Amygdala (tissue), 56 donors: Measurements from ENCODE around the gene NDUFV2.

Experiments
- DNase-seq, 56 donors: peaks; one replicate each; lab custom pipeline; 2025; lab: John Stamatoyannopoulos, UW

The NDUFV2 gene

GRCh38 chr18:9113468-9114149, 11.1 kb downstream of the NDUFV2 start:
- DNase-seq = no peak

GRCh38 chr18:9115984-9116383, 13.5 kb downstream of the NDUFV2 start:
- DNase-seq = no peak

- DNase-seq = no peak
Measured at GRCh38 chr18:9117980-9118841, 15.7 kb downstream of the NDUFV2 start.

- no peak for DNase-seq
Measured at GRCh38 chr18:9120796-9121195, 18.3 kb downstream of the NDUFV2 start.

DNA sequence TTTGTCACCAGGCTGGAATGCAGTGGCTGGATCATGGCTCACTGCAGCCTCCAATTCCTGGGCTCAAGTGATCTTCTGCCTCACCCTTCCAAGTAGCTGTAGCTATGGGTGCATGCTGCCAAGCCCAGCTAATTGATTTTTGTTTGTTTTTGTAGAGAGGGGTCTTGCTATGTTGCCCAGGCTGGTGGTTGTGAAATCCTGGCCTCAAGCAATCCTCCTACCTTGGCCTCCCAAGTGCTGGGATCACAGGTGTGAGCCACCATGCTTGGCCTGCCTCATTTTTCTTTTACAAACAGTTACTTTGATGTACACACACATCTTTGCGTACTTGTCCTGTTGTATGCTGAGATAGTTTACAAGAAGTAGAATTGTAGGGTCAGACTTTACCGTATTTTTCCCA, 21.0 kb downstream of the NDUFV2 start:
- DNase-seq = no peak

- DNase-seq = no peak
Measured at GRCh38 chr18:9124824-9125223, 22.3 kb downstream of the NDUFV2 start.

- DNase-seq = no peak
Measured at GRCh38 chr18:9126337-9126736, 23.8 kb downstream of the NDUFV2 start.

GRCh38 chr18:9130195-9130594, 27.7 kb downstream of the NDUFV2 start:
- no peak for DNase-seq

DNA sequence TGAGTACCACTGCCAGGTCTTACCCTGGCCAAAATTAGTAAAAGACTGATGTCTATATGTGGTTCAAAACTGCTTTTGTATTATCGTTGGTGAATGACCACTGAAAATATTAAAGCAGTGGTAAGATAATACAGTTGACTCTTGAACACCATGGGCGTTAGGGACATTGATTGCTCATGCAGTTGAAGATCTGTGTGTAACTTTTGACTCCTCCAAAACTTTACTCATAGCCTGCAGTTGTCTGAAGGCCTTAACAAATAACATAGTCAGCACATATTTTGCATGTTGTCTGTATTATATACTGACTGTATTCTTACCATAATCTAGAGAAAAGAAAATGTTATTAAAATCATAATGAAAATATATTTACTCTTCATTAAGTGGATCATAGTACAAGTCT, 28.3 kb downstream of the NDUFV2 start:
- no peak for DNase-seq

GRCh38 chr18:9132628-9133027, 30.1 kb downstream of the NDUFV2 start:
- no peak for DNase-seq

GRCh38 chr18:9133225-9133624, 30.7 kb downstream of the NDUFV2 start:
- no peak for DNase-seq

DNA sequence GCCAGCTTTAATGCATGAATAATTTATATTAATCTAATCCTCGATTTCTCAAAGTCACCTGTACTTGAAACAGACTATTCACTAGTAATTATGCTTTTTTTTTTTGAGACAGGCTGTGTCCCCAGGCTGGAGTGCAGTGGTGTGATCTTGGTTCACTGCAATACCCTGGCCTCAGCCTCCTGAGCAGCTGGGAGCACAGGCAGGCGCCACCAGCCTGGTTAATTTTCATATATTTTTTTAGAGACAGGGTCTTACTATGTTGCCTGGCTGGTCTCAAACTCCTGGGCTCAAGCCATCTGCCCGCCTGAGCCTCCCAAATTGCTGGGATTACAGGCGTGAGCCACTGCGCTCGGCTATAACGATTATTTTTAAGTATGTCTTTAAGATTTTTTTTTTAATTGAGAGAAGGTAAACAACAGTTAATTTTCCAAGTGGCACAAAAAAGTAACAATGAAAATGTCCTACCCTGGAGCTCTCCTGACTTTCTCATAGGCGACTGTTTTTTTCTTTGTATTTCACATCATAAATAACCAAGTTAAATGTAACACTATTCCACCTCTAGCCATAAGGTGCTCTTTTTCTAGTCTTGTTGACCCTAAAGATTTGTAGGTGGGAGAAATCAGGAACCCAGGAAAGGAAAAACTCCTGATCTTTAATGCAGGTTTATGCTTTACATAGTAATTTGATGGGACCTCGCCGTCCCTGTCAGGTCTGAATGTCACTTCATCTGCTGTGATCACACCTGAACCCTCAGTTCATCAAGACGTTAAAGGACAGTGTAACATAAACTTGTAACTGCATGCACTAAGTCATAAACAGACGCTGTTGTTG, 32.8 kb downstream of the NDUFV2 start:
- no peak for DNase-seq

GRCh38 chr18:9135912-9136314, 33.4 kb downstream of the NDUFV2 start:
- peak in 10 of 56 donors; percentile 7 to 75 (median 48) for DNase-seq

DNA sequence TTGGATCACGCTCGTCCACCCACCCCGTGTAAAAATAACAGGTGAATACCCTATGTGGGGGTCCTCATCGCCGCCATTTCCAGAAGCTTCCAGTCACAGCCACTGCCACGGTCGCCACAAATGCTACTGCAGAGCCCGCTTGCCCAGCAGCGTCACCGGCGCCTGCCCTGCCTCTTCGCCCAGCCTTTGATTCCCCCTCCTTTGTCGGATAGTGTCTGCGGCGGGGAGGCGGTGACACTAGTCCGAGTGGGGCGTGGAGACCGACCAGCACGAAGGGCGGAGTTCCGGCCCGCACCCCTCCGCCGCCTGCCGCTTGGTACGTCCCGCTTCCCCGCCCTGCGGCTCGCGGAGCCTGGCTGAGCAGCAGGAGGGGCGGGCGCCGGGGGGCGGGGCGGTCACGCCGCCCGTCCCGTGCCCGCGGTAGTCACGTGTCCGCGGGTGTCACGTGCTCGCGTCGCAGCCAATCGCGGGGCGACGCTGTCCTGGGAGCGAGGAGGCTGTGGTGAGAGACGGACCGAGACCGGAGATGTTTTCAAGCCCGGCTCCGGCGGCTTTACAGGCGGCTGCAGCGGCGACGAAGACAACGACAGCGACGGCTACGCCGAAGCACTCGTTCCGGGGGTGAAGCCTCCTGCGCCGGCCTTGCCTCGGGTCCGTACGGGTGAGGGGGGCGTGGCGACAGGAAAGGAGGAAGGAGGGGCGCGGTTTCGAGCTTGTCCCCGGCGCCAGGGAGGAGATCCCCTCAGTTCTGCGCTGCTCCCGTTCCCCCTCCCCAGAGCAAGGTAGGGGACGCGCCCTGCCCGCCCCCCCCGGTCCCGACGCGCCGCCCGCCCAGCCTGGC, 34.0 kb downstream of the NDUFV2 start, which contains the start of gene ANKRD12:
Gene ANKRD12 (plus strand): TSS at position 467 of the 841 bp plus-strand sequence. CDS start 45,652 bp downstream, outside the sequence.
- DNase-seq = peak; percentile 85 to 98 (median 95)

DNA sequence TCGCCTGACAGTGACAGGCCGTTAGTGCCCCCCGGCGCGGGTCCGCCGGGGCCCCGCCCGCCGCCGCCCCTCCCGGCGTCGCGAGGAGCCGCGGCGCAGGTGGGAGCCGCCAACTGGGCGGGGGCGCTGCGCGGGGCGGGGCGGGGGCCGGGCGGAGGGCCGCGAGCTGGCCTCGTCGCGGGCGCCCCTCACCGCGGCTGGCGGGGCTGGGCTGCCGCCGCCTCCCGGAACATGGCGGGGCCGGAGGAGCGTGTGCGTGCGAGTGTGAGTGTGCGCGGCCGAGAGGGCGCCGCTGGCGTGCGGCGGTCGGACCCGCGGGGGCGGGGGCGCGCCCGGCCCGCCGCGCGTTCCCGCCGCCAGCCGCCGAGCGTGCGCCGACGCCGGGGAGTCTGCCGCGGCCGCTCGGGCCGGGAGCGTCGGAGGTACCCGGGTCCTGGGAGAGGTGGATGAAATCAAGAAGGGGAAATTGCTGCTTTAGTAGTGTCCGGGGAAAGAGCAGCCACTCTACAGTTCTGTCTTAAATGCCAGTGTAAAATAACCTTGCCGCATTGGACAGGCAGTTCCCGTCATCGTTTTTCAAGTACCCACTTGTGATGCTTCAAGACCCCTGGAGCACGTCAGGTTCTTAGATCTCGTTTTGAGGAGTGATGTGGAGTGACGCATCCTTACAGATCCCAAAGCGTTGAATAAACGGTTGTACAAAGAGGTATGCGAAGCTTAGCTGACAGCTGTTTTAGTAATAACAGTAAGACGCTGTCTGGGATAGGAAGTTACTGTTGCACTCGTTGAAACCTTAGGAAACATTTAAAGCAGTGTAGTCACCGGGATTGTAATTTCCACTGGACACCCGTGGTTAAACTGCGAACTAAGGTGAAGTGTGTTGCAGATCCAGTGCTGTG, 34.9 kb downstream of the NDUFV2 start:
- DNase-seq = peak in 41 of 56 donors; percentile 4 to 88 (median 54)

DNA sequence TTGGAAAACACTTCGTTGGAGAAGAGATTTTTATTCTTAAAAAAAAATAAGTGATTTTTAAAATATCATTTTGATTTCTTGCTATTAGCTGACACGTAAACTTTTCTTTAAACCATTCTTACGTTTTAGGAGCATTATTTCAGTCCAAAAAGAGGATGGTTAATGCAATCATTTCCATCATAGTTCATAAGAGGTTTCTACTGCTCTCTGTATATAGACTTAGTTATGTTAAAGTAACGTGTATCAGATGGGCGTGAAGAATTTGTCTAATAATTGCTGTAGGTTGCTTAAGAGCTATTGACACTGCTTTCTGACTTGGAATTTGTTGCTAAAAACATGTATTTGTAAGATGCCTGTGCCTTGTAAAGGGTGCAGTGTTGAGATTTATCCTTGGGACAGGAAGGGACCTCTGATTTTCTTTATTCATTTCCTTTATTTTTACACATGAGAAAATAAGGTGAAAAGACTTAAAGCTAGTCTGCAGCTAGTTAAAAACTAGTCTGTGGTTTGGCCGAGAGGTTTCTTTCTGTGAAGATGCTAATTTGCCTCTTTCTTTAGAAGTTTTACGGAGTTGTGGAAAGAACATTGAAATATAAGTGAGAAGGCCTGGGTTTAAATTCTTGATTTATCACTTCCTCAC, 37.0 kb downstream of the NDUFV2 start:
- no peak for DNase-seq

DNA sequence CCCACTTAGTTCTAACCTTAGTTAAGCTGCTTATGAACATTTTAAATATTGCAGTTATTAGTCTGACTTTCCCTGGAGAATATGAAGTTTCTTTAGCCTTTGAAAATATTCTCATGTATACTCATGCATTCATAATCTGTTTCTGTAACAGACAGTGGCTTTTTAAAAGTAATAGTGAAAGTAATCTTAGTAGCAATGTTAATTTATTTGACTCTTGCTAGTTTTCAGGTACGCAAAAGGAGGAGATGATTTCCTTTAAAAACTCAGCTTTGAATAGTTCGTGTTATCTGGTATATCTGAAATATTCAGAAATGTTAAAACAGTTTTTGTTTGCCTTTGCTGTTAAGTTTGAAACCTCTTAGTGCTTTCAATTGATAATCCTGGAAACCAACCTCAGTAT, 37.9 kb downstream of the NDUFV2 start:
- DNase-seq = no peak

- DNase-seq = no peak
Measured at GRCh38 chr18:9140984-9141383, 38.5 kb downstream of the NDUFV2 start.
